Natural killer cell treated with Interleukin-12 subunit alpha and Interleukin-12 subunit beta and Interleukin-15 and Interleukin-18, amount 100 ng/mL, for 72 hours (primary cell): Measurements from ENCODE around the gene GSTP1. TPM values are rescaled to one million over a fixed set of nuclear protein-coding genes. Genes with fewer than 3 reads are reported as not detected.
"Not testable (repeated sequence)": the region's sequence is repeated elsewhere in the genome, so short reads cannot be mapped to it uniquely, and the experiment has no call there.

Experiments
- ATAC-seq, 2 donors: fragments of 150-1000 bp; cut with Tn5 transposase in 1 of 2; sonication (Bioruptor Pico), chemical (Tn5 transposase) in 1 of 2; 2 replicates each; pipeline ENCODE4 v1.10.0; 2021
- DNase-seq: peaks from one replicate; pipeline ENCODE4 v3.0.0; 2022; ENCODE audit warnings: low spot score
- H3K27ac Mint-ChIP-seq, 2 donors: 1 replicate in 1 of 2; 2 replicates in 1 of 2; pipeline ENCODE4 v1.8.0; 2022; ENCODE audit warnings: mixed read lengths in 2 of 2, mild to moderate bottlenecking in 1 of 2, moderate library complexity in 1 of 2
- H3K27me3 Mint-ChIP-seq, 2 donors: 1 replicate in 1 of 2; 2 replicates in 1 of 2; pipeline ENCODE4 v1.8.0; 2022; ENCODE audit warnings: mixed read lengths in 2 of 2
- H3K36me3 Mint-ChIP-seq: one replicate; pipeline ENCODE4 v1.8.0; 2022; ENCODE audit warnings: mixed read lengths
- H3K4me1 Mint-ChIP-seq, 2 donors: 1 replicate in 1 of 2; 2 replicates in 1 of 2; pipeline ENCODE4 v1.8.0; 2022; ENCODE audit warnings: low read depth in 2 of 2, mixed read lengths in 2 of 2, mild to moderate bottlenecking in 1 of 2
- H3K4me3 Mint-ChIP-seq: one replicate; pipeline ENCODE4 v1.8.0; 2022; ENCODE audit warnings: mixed read lengths
- H3K9me3 Mint-ChIP-seq: 2 replicates; pipeline ENCODE4 v1.8.0; 2022; ENCODE audit warnings: mixed read lengths
- total RNA-seq, 2 donors: library from RNA; stranded (reverse); gene quantifications; one replicate each; pipeline ENCODE4 v1.2.3, GENCODE V29; 2022

The GSTP1 gene
- total RNA-seq, 2 donors from 2014 or later = 539 to 557 TPM

GRCh38 chr11:67548555-67549110 lies 35.0 kb upstream of the GSTP1 start:
- H3K27me3 Mint-ChIP-seq = peaks cover 0 to 7% of the 10 kb centered on the region in 2 donors
- no peaks in the 10 kb centered on the region for H3K4me1 Mint-ChIP-seq
- no peak for DNase-seq
- H3K36me3 Mint-ChIP-seq = no peaks in the 10 kb centered on the region
- no peaks in the 10 kb centered on the region for H3K9me3 Mint-ChIP-seq
- H3K27ac Mint-ChIP-seq = no peak overlapping the region
- ATAC-seq = no peak
- H3K4me3 Mint-ChIP-seq = no peak overlapping the region

GRCh38 chr11:67551127-67551526 lies 32.5 kb upstream of the GSTP1 start:
- DNase-seq = no peak
- no peak for ATAC-seq
- H3K36me3 Mint-ChIP-seq = no peaks in the 10 kb centered on the region
- no peaks in the 10 kb centered on the region for H3K9me3 Mint-ChIP-seq
- H3K27me3 Mint-ChIP-seq = peaks cover 0 to 7% of the 10 kb centered on the region in 2 donors
- H3K4me3 Mint-ChIP-seq = no peak overlapping the region
- no peak overlapping the region for H3K27ac Mint-ChIP-seq
- H3K4me1 Mint-ChIP-seq = no peaks in the 10 kb centered on the region

DNA sequence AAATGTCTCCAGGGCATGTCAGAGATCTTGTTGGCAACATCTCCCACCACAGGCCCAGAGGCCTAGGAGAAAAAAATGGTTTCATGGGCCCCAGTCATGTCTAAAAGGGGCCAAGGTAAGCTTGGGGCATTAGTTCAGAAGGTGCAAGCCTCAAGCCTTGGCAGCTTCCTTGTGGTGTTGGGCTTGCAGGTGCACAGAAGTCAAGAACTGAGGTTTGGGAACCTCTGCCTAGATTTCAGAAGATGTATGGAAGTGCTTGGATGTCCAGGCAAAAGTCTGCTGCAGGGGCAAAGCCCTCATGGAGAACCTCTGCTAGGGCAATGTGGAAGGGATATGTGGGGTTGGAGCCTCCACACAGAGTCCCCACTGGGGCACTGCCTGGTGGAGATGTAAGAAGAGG lies 31.9 kb upstream of the GSTP1 start:
- not testable (repeated sequence) for ATAC-seq, H3K36me3 Mint-ChIP-seq, H3K27ac Mint-ChIP-seq, H3K4me3 Mint-ChIP-seq, H3K4me1 Mint-ChIP-seq, DNase-seq, H3K27me3 Mint-ChIP-seq, H3K9me3 Mint-ChIP-seq

DNA sequence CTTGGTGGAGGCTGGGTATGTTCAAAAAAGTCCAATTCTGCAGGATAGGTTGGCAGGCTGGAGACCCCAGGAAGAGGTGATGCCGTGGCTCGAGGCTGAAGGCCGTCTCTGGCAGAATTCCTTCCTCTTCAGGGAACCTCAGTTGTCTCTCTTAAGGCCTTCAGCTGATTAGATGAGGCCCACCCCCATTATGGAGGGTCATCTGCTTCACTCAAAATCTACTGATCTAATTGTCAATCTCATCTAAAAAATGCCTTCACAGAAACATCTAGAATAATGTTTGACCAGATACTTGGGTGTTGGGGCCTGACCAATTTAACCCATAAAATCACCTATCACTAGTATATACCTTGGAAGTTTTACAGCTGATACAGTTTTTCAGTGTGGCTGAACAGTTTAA lies 27.4 kb upstream of the GSTP1 start:
- no peak for DNase-seq
- Mint-ChIP-seq H3K27ac (no peak overlapping the region), H3K4me1 (no peaks in the 10 kb centered on the region), H3K4me3 (no peak overlapping the region), H3K36me3 (no peaks in the 10 kb centered on the region), H3K9me3 (no peaks in the 10 kb centered on the region), H3K27me3 (peaks cover 5 to 14% of the 10 kb centered on the region in 2 donors)
- ATAC-seq = no peak

- peaks cover 12 to 21% of the 10 kb centered on the region in 2 donors for H3K27me3 Mint-ChIP-seq
- H3K4me3 Mint-ChIP-seq = no peak overlapping the region
- no peaks in the 10 kb centered on the region for H3K36me3 Mint-ChIP-seq
- H3K27ac Mint-ChIP-seq = no peak overlapping the region
- ATAC-seq (no peak), DNase-seq (no peak)
- no peaks in the 10 kb centered on the region for H3K9me3 Mint-ChIP-seq
- peaks cover 4 to 8% of the 10 kb centered on the region in 2 donors for H3K4me1 Mint-ChIP-seq
These were observed 25.4 kb upstream of the GSTP1 start for GRCh38 chr11:67558084-67558772.

GRCh38 chr11:67561971-67562619 lies 21.5 kb upstream of the GSTP1 start:
- Mint-ChIP-seq H3K36me3 (no peaks in the 10 kb centered on the region), H3K4me3 (no peak overlapping the region), H3K4me1 (peaks cover 4 to 8% of the 10 kb centered on the region in 2 donors), H3K9me3 (no peaks in the 10 kb centered on the region), H3K27ac (no peak overlapping the region), H3K27me3 (peaks cover 24 to 28% of the 10 kb centered on the region in 2 donors)
- ATAC-seq (peak in 1 of 2 donors; percentile 41), DNase-seq (no peak)

DNA sequence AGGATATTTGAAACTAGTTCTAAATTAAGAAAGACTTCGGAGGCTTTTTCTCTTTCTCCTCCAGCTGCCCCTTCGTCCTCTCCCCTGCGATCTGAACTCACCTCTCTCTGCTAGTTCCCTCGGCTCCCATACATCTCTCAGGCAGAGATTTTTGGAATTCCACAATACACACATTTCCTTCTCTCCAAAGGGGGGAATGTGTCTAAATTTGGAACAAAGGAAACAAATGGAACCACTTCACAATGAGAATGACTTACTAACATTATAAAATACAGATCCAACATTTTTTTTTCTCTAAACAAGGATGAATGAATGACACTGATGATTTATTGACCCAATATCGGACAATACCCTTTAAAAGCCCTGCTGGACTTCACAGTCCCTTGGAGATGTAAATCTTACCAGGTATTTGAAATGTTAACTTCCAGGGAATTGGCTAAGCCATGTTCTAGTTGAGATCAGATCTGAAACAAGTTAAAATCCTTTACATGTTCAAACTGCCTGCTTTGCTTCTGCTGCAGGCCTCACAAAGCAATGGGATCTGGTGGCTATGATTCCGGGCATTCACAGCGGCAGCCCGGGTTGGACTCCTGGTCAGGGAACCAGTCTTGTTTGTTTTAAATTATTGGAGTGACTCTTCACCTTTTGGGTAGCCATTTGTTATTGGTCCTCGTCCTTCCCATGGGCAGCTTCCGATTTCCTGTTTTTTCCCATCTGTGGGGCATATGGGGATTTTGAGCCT lies 20.5 kb upstream of the GSTP1 start:
- Mint-ChIP-seq H3K4me1 (peaks cover 4 to 8% of the 10 kb centered on the region in 2 donors), H3K4me3 (no peak overlapping the region), H3K36me3 (no peaks in the 10 kb centered on the region), H3K27me3 (peaks cover 24 to 26% of the 10 kb centered on the region in 2 donors), H3K9me3 (no peaks in the 10 kb centered on the region), H3K27ac (no peak overlapping the region)
- no peak for ATAC-seq
- DNase-seq = no peak

DNA sequence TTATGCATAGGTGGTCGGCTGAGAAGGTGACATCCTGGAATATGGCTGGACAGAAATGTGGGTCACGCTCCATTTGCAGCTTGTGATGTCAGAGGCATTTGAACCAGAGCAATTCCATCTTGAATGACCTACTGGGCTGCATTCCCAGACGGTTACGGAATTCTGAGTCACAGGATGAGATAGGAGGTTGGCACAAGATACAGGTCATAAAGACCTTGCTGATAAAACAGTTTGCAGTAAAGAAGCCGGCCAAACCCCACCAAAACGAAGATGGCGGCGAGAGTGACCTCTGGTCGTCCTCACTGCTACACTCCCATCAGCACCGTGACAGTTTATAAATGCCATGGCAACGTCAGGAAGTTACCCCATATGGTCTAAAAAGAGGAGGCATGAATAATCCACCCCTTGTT lies 19.9 kb upstream of the GSTP1 start:
- not testable (repeated sequence) for ATAC-seq, DNase-seq, H3K4me1 Mint-ChIP-seq, H3K4me3 Mint-ChIP-seq, H3K9me3 Mint-ChIP-seq, H3K27ac Mint-ChIP-seq, H3K36me3 Mint-ChIP-seq
- peaks cover 22 to 23% of the 10 kb centered on the region in 2 donors for H3K27me3 Mint-ChIP-seq

GRCh38 chr11:67564230-67564629 lies 19.4 kb upstream of the GSTP1 start:
- Mint-ChIP-seq H3K27ac (no peak overlapping the region), H3K27me3 (peaks cover 18 to 21% of the 10 kb centered on the region in 2 donors), H3K9me3 (no peaks in the 10 kb centered on the region), H3K36me3 (no peaks in the 10 kb centered on the region), H3K4me3 (no peak overlapping the region), H3K4me1 (peaks cover 4 to 8% of the 10 kb centered on the region in 2 donors)
- ATAC-seq = no peak
- no peak for DNase-seq

- peaks cover 0 to 2% of the 10 kb centered on the region in 2 donors for H3K4me1 Mint-ChIP-seq
- no peak for ATAC-seq
- DNase-seq = no peak
- H3K9me3 Mint-ChIP-seq = no peaks in the 10 kb centered on the region
- peaks cover 0 to 2% of the 10 kb centered on the region in 2 donors for H3K27me3 Mint-ChIP-seq
- no peaks in the 10 kb centered on the region for H3K36me3 Mint-ChIP-seq
- no peak overlapping the region for H3K27ac Mint-ChIP-seq
- no peak overlapping the region for H3K4me3 Mint-ChIP-seq
These were observed 12.2 kb upstream of the GSTP1 start for GRCh38 chr11:67571443-67571842.

DNA sequence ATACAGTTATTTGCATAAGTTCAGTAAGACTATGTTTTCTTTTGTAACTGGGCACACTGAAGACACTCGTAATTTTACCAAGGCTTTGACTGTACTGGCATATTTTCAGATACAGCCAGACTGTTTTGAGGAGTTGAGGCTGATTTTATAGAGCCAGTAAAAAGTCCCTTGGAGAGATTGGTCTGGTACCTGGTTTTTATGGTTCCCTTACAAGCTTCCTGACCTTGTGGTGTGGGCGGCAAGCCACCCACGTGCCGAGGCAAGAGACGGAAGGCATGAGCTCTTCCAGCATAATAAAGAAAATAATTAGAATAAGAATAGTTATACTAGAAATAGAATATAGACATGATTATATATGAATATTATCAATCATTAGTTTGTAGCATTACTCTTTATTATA lies 11.3 kb upstream of the GSTP1 start:
- H3K27ac Mint-ChIP-seq = no peak overlapping the region
- DNase-seq (no peak), ATAC-seq (no peak)
- no peaks in the 10 kb centered on the region for H3K9me3 Mint-ChIP-seq
- H3K27me3 Mint-ChIP-seq = peaks cover 0 to 2% of the 10 kb centered on the region in 2 donors
- H3K4me3 Mint-ChIP-seq = no peak overlapping the region
- no peaks in the 10 kb centered on the region for H3K36me3 Mint-ChIP-seq
- H3K4me1 Mint-ChIP-seq = peaks cover 0 to 2% of the 10 kb centered on the region in 2 donors

DNA sequence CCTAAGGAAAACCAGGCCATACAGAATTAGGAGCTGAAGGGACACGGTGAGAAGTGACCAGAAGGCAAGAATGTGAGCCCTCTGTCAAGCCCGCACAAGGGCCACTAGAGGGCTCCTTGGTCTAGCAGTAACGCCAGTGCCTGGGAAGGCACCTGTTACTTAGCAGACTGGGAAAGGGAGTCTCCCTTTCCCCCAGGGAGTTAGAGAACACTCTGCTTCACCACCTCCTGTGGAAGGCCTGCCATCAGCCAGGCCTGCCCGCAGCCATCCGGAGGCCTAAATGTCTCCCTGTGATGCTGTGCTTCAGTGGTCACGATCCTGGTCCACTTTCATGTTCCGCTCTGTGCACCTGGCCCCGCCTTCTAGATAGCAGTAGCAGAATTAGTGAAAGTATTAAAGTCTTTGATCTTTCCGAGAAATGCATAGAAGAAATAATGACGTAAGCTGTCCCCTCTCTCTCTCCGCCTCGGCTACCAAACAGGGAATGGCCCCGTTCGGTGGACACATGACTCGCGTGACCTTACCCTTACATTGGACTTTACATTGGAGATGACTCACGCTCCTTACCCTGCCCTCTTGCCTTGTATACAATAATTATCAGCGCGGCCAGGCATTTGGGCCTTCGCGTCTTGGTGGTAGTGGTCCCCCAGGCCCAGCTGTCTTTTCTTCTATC lies 10.7 kb upstream of the GSTP1 start:
- H3K4me3 Mint-ChIP-seq = no peak overlapping the region
- H3K27me3 Mint-ChIP-seq = peaks cover 0 to 2% of the 10 kb centered on the region in 2 donors
- ATAC-seq (no peak), DNase-seq (no peak)
- no peaks in the 10 kb centered on the region for H3K9me3 Mint-ChIP-seq
- peaks cover 0 to 2% of the 10 kb centered on the region in 2 donors for H3K4me1 Mint-ChIP-seq
- H3K27ac Mint-ChIP-seq = no peak overlapping the region
- H3K36me3 Mint-ChIP-seq = no peaks in the 10 kb centered on the region

GRCh38 chr11:67574938-67575337 lies 8.7 kb upstream of the GSTP1 start:
- DNase-seq (no peak), ATAC-seq (no peak)
- H3K4me3 Mint-ChIP-seq = no peak overlapping the region
- no peaks in the 10 kb centered on the region for H3K36me3 Mint-ChIP-seq
- peaks cover 0 to 2% of the 10 kb centered on the region in 2 donors for H3K27me3 Mint-ChIP-seq
- peaks cover 11 to 12% of the 10 kb centered on the region in 2 donors for H3K4me1 Mint-ChIP-seq
- H3K9me3 Mint-ChIP-seq = no peaks in the 10 kb centered on the region
- no peak overlapping the region for H3K27ac Mint-ChIP-seq
